DMS114 treated with DMSO at 0.1 percent for 48 hours (cell line): ENCODE data around the gene CCL4L2.
"Not testable (repeated sequence)": the region's sequence is repeated elsewhere in the genome, so short reads cannot be mapped to it uniquely, and the experiment has no call there.

ENCODE experiments used
- DNase-seq: peaks from one replicate; lab custom pipeline; 2025; ENCODE audit not compliant: unreplicated experiment; lab: John Stamatoyannopoulos, UW

CCL4L2 gene

DNA sequence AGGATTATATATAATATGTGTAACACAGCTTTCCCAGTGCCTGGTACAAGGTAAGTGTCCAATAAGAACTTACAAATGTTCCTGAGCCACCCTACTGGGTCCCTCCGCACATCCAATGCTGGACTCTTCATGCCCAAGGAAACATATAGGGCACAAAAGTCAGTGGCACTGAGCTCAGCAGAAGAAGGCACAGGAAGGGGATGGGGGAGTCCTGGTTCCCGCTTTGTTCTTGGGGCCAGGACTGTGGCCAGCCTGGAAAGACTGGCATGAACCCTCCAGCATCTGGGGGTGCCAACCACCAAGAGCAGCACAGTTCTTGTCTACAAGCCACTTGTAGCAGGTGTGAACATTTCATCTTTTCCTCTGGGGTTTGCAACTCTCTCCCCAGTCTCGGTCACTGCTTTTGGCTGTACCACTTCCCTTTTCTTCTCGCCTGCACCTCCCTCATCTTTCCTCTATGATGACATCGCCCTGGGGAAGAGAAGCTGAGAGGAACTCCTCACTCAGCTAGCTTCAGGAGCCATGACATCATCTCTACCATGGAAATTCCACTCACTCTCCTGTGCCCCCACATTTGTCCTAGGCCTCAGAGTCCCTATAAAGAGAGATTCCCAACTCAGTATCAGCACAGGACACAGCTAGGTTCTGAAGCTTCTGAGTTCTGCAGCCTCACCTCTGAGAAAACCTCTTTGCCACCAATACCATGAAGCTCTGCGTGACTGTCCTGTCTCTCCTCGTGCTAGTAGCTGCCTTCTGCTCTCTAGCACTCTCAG lies at the start of gene CCL4L2:
CCL4L2 (plus strand) TSS at position 625 of the 773 bp plus-strand sequence.
- DNase-seq = not testable (repeated sequence)

DNA sequence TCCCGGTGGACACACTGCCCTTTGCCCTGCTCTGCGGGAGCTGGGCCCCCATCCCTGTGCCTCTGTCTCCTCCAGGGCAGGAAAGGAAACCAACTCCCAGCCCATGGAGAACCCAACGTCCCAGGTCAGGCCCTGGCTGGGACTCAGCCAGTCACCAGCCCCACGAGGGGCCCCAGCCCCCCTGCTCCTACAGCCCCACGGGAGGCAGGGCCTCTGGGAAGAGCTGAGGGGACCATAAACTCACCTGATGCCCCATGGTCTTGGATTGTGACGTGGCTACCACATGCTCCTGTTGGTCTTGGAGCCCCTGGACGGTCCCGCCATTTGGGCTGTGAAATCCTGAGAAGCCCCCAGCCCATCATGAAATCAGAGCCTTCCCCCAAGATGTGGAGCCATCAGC lies 42.0 kb upstream of the CCL4L2 start:
- not testable (repeated sequence) for DNase-seq

DNA sequence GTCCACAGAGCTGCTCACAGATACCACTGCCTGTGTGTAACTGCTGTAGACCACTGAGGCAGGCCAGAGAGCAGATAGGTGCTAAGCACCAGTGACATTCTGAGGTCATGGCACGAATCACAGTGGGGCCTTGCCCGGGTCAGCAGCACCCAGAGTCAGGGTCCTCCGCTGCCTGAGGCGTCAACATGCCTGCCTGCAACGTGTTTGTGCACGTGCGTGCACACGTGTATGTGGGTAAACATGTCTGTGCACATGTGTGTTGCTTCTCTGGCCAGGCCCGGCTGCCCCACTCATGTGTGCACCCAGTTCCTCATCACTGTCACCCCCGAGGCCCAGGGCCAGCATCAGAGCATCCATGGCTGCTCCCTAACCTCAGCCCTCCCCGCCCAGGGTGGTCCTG lies 34.3 kb upstream of the CCL4L2 start, which contains the start of gene TBC1D3B:
TBC1D3B (minus strand) TSS at position 101 of the 400 bp plus-strand sequence. CDS start 1,586 bp downstream, outside the sequence.
- not testable (repeated sequence) for DNase-seq

DNA sequence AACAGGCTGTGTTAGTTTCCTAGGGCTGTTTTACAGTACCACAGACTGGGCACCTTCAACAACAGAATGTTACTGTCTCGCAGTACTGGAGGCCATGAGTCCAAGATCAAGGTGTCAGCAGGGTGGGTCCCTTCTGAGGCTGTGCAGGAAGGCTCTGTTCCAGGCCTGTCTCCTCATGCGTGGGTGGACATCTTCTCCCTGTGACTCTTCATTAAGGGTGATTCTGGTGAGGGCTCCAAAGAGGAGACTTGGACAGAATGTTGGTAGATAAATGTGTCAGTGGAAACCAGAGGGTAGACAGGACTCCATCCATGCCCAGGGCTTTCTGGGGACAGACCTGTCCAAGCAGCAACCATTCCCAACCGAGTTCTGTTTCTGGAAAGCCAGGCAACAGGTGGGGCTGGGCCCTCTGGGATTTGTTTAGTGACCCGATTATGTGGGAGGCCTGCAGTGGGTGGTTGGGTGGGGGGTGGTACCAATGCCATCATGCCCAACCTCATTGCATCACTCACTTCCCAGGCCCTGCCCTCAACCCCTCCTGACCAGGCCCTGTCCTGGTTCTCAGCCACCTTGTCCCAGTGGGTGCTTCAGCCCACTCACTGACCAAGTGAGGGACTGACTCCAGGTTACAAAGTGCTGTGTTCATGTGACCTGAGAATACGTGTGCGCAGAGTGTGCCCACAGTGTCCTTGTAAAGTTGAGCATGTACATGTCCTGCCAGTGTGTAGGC lies 29.3 kb upstream of the CCL4L2 start:
- DNase-seq = not testable (repeated sequence)

DNA sequence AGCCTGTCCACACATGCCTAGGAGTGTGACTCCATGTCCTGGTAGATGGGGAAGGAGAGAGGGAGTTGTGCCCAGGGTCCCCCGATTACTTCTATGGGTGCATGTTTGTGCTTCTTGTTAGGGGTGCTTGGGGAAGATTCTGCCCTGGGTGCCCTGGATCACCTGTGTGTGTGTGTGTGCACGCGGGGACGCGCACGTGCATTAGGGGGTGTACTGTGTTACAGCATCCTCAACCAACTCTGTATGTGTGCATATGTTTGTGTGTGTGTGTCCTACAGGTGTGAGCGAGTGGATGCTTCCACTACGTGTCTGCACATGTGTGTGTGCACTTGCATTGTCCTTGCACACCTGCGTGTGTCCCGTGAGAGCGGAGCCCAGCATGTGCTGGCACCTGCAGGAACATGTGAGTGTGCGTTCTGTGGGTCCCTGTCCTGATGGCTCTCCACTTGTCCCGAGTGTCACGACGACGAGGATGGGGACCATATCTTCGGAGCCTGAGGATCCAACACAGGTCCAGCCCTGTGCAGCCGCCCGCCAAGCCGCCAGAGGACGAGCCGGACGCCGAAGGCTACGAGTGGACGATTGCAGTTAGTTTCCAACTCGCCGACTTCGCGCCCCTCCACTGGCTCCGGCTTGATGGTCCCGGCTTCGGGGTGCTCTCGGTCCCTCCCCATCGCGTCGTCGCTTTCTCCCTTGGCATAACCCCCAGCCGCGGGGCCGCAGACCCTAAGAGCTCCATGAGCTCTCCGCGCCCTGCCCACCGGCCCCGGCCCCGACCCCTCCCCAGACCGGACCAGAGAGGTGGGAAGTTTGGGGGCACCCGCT lies 28.5 kb upstream of the CCL4L2 start:
- no peak for DNase-seq

DNA sequence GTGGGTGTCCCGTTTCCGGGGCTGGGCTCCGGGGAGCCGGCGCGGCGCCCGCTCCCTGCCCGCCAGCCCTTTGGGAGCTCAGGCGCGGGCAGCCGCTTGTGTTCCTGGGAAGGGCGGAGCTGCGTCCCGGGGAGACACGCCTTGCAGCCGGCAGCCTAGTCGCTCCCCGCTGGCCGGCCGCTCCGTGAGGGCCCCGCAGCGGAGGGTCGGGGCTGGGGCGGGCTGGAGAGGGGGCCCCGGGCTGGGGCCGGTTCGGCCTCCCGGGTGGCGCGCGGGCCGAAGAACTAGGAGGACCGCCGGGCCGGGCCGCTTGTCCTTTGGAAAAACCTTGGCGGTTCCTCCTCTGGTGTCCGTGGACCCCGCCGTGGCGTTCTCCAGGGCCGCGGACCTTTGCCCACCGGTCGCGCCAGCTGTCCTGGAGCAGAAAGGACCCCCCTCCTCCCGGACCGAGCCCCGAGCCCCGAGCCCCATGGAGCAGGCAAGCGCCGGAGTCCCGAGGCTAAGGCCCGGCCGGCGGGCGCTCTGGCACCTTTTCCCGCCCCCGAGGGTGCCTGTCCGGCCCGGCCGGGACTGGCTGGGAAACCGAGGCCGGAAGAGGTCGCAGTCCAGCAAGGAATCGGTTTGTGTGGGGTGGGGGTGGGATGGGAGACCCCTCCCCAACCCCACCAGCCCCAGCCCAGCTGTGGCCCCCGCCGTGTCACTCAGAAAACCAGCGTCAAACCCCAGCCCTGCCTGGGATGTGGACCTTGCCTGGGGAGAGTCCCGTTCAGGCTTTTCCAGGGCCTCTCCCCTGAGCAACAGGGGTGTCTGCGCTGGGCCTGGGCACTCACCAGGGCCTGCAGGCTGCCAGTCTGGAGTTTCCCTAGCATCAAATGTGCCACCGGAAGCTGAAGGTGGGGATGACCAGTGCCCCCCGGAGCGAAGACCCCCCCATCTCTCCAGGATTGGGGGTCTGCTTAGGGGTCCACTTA lies 27.6 kb upstream of the CCL4L2 start:
- no peak for DNase-seq

DNA sequence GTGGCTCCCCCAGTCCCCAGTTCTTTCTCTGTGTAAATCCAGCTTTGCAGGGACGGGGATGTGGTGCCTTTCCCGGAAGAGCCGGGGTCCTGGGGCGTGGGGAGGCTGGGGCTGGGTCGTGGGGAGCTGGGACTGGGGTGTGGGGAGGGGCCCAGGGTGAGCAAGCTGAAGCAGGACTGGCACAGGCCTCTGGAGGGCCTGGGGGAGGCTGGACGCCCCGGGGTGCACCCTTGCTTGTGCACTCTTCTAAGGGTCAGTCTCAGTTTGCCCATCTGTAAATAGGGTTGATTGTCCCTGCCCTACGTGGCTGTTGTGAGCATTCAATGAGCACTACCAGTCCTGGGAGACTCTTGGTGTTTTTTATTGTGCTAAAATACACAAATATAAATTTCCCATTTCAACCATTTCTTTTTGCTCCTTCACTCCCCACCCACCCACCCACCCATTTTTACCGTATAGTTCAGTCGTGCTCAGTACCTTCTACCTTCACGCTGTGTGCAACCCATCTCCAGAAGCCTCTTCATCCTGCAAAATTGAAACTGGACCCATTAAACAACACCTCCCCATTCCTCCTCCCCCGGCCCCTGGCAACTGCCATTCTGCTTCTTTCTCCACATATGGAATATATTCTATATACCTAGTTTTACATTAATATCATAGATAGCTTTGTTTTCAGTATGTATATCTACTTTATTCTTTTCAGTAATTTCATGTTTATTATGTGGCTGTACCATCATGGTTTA lies 26.7 kb upstream of the CCL4L2 start:
- DNase-seq = no peak

DNA sequence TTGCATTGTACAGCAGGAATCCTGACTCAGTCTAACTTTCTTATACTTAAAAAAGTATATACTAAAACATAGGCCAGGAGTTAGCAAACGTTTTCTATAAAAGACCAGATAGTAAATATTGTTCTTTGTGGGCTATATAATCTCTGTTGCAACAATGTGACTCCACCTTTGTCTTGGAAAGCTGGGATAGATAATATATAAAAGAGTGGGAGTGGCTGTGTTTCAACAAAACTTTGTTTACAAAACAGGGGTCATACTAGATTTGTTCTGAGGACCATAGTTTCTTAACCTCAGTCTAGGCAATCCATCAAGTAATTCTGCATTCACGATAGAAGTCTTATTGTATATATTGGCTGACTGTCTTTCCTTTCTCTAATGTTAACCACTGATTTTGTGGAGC lies 25.4 kb upstream of the CCL4L2 start:
- no peak for DNase-seq

DNA sequence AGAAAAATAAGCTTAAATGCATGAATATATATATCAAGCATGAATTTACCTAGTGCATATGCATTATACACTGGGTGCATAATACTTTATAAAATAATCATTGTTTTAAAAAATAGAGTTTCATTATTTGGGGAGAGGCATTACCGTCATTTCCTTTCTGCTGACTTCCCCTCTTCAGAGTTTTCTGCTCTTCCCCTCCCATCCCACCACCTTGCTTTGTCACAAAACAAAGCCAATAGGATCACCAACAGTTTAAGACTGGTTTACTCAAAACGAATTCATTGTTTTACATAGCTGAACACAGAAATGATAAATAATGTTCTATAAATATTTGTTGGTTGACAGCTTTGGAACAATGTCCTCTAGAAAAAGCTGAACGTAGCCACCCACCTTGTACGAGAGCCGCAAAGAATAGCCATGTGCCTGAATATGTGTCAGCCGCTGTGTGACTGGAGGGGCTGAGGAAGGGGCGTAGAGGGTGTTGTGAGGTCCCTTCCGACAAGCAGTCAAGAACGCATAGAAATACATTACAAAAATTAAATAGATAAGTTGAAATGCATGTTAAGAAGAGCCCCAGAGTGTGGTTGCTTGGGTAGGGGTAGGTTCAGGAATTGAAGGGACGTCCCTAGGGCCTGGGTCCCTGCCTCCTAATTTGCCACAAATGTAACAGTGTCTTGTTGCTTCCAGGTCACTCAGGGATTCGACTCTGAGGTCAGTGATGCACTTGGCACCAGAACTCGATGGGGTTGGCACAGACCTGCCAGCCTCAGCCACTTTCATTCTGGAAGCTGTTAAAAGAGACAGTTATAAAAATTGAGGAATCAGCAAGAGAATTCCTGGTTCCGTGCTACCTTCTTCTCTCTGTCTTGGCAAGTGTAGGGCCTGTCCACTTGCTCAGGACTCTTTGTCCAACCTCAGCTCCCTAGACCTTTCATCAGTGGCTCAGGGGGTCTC lies 23.8 kb upstream of the CCL4L2 start:
- DNase-seq = not testable (repeated sequence)

DNA sequence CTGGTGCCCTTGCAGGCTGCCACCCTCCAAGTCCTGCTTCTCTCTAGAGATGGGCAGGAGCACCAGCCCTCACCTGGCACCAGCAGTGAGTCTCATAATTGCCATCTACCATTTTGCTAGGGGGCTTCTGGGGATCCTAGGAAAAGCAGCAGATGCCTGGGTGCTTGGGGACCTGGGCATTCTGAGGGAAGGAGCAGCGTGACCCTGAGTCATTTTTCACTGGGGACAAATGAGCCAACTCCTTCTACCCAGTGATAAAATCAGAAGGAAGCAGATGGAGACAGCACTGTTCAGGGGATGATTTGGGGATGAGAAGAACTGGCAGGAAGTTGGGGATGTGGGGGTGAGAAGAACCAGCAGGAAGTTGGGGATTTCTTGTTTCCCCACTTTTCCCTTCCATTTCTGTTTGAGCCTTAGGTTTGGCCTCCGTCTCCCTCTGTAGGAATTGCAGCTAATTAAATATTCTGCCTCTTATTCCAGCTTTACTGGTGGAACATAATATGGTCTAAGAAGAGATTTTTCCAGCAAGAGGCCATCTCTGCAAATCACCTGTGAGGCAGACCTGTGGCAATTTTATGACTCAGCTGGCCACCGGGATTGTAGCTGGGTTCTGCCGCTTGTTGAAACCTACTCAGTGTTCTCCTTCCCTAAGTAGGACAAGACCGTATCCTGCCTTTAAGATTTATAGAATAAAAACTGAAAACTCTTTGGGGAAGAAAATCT lies 22.8 kb upstream of the CCL4L2 start:
- not testable (repeated sequence) for DNase-seq

DNA sequence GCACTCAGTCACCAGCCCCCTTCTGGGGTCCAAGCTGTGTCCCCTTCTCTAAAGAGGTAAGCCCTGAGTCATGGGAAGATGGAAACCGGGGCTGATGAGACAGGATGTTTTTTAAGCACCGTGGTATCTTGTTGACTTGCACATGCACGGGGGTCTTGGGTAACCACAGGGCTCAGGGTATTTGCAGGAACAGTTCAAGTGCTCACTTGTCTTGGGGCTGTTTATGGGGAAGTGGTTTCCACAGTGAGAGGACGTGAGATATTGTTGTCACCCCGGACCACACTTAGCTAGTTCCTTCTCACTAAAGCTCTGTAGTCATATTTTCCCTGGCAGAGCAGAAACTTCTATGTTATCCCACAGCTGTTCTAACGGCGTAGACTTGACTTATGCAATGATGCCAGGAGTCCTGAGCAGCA lies 22.0 kb upstream of the CCL4L2 start:
- DNase-seq = no peak

DNA sequence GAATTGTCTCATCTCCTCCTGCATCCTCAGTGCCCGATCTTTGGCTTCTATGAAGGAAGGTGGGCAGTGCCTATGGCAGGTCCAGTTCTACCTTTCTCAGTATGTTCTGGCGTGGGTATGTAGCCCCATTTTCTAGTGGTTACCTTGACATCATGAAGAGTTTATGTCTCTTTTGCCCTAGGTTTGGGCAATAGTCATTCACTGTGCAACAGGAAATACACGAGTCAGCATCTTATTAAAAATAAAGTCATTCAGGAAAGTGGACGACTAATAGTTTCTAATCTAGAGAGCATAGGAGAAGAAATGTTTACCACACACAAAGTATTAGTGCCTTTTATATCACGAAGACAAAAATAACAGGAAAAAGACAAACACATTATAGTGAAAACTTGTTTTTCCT lies 20.9 kb upstream of the CCL4L2 start:
- DNase-seq = not testable (repeated sequence)

DNA sequence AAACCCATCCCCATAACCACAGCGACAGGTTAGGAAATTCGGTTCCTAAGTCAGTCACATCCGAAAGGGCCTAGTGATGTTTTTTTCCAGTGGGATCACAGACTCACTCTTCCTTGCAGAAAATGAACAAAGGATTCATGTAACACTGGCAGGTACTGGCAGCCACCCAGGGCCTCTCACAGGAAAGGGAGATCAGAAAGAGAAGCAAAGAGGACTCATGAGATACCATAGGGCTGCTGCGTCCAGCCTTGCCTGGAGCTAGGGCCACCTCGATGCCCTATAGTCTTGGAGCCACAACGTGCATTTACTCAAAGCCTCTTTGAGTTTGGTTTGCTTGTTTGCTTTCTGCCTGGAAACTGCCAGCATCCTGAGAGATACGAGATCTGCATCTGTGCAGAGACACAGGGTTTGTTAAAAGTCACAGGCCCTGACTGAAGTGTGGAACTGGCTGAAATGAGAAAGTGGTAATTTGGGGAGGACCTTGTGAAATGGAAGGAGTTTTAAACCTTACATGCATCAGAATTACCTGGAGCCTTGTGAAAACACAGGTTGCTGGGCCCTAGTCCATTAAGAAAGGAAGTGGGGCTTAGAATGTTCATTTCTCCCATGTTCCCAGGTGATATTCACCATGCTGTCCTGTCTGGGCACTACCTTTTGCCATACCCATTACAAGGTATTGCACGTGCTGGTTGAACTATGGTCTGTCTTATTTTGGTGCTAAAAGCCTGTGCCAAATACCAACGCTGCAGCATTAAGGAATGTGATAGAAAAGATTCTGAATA lies 20.1 kb upstream of the CCL4L2 start:
- DNase-seq = not testable (repeated sequence)

DNA sequence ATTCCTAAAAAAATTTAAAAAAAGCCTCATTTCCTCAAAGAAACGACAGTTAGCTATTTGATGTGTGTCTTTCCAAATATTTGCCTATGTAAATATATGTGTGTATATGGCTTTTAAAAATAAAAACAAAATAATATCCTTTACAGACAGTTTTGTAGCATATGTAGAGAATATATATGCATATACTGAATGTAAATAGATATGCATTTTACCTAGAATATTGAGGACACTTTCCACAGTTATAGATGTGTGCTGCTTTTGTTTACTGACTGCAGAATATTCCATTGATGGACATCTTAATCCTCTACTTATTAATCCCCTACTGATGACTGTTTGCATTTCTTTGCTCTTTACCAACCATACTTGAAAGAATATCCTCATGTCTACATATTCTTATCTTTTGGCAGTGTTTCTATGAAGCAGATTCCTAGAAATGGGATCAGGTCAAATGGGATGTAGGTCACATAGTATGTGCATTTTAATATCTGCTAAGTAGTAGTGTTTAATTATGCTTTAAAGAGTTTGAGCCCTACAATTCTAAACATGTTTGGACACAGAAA lies 17.6 kb upstream of the CCL4L2 start:
- DNase-seq = no peak

DNA sequence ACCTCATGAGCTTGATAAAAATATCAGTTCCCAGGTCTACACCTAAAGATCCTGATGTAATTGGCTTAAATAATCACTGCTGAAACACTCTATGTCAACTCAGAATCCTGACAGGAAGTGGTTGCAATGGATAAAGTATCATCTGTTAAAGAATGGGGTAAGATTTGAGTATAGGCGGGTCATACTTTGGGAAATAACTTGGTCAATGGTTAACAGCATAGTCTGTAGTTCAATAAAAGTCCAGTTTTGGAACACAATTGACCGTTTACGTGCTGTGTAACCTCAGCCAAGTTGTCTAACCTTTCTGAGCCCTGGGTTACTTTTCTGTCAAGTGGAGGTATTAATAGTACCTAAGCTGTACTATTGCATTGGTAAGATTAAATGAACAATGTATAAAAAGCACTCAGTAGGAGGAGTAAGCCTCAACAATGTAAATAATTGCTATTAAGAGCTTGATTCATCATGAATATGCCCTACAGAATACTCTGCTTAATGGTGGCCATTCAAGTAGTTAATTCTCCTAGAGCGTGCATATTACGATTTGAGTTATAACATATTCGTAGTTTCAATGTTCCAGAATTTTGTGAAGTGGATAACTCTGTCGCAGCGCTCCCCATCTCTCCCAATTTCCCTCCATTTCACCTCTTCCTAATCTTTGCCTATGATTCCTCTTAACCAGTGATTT lies 16.6 kb upstream of the CCL4L2 start:
- not testable (repeated sequence) for DNase-seq

DNA sequence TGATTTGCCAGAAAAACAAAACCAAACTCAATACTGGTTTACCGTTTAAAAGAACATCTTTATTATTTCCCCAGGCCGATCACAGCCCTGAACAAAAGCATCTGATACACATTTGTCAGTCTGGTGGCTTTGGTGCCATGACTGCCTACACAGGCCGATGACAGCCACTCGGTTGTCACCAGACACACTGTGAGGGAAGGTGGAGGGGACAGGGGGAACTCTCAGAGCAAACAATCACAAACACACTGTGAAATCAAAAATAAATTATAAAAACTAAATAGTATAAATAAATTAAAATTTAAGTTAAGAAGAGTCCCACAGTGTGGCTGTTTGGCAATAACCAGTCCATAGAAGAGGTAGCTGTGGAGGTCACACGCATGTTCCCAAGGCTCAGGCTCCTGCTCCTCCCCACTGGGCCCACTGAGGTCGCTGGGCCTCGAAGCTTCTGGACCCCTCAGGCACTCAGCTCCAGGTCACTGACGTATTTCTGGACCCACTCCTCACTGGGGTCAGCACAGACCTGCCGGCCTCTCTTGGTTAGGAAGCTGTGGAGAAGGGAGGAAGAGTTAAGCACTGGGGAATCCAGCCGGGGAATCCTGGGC lies 15.9 kb upstream of the CCL4L2 start:
- not testable (repeated sequence) for DNase-seq
